ENCODE data around the gene CD37.

Gene CD37

DNA sequence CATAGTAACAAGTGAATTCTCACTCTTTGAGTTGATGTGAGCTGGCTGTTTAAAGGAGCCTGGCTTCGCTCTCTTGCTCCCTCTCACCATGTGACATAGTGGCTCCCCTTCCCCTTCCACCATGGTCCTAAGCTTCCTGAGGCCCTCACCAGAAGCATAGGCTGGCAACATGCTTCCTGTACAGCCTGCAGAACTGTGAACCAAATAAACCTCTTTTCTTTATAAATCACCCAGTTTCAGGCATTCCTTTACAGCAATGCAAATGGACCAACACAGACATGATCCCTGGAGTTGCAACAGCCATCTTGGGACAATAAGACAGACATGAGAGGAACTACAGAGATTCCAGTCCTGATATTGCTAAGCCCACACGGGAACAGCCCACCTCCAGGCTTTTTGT is 14.4 kb downstream of the CD37 start:
- H3K36me3 Mint-ChIP-seq (ENCODE audit: low read depth), result no peaks in the 10 kb centered on the region
- H3K4me3 Mint-ChIP-seq, result no peak overlapping the region
- H3K27ac Mint-ChIP-seq, result no peak overlapping the region
- H3K4me1 Mint-ChIP-seq (ENCODE audit: low read depth), result peaks cover 8% of the 10 kb centered on the region
- H3K27me3 Mint-ChIP-seq, result peaks cover 5% of the 10 kb centered on the region
- H3K9me3 Mint-ChIP-seq, result no peaks in the 10 kb centered on the region

DNA sequence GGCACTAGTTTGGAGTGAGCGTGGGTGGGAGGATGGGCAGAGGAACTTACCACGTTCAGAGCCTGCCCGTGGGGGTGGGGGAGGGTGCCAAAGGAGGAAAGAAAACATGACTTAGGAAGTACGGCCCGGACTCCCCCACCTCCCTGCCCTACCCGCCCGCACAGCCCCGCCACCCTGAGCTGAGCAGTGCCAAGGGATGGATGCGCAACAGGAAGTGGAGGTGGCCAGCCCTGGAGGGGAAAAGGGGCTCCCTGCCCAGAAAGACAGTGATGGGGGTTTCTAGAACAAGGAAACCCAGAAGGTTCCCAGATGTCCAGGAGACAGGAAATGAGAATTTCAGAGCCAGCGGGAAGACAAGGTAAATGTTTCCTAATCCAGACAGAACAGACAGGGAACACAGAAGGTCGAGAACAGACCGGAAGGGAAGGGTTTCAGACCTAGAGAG is 20.7 kb downstream of the CD37 start:
- Mint-ChIP-seq H3K4me3 (no peak overlapping the region), H3K27me3 (peaks cover 25% of the 10 kb centered on the region), H3K27ac (no peak overlapping the region), H3K36me3 (ENCODE audit: low read depth) (no peaks in the 10 kb centered on the region), H3K9me3 (no peaks in the 10 kb centered on the region), H3K4me1 (ENCODE audit: low read depth) (peaks cover 25% of the 10 kb centered on the region)

DNA sequence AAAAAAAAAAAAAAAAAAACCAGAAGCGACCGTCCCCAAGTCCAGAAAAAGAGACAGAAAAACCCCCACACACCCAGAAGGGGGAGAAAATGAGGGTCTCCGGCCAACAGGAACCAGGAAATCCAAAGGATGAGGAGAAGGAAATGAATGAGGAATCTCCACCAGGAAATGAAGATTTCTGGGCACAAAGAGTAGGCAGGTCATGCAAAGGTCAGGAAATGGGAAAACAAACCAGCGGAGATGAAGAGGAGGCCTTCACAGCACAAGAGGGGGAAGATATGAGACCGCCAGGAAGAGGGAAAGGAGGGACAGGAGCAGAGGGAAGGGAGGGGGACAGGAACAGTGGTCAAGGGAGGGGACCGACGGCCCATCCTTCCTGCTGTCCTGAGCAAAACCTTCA is 21.2 kb downstream of the CD37 start:
- no peaks in the 10 kb centered on the region for H3K9me3 Mint-ChIP-seq
- peaks cover 30% of the 10 kb centered on the region for H3K27me3 Mint-ChIP-seq
- no peak overlapping the region for H3K4me3 Mint-ChIP-seq
- no peak overlapping the region for H3K27ac Mint-ChIP-seq
- H3K4me1 Mint-ChIP-seq (ENCODE audit: low read depth), result peaks cover 28% of the 10 kb centered on the region
- H3K36me3 Mint-ChIP-seq (ENCODE audit: low read depth), result no peaks in the 10 kb centered on the region

DNA sequence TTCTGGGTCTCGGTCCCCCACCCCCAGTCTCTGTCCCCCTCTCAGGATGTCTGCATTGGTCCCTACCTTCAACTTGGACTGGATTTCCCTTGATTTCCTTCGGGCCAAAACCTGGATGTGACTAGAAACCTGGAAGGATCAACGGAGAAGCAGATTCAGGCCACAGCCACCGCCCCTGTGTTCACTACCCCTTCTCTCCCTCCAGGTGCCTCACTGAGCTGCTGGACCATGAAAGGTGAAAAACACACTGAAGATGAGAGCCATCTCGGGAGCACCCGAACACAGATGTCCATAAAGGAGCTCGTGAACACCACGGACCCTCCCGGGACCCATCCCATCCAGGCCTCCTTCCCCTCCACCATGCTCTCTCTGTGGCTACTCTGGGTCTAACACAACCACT is 22.0 kb downstream of the CD37 start:
- Mint-ChIP-seq H3K27me3 (peaks cover 30% of the 10 kb centered on the region), H3K36me3 (ENCODE audit: low read depth) (no peaks in the 10 kb centered on the region), H3K4me3 (no peak overlapping the region), H3K27ac (no peak overlapping the region), H3K9me3 (no peaks in the 10 kb centered on the region), H3K4me1 (ENCODE audit: low read depth) (peaks cover 28% of the 10 kb centered on the region)

DNA sequence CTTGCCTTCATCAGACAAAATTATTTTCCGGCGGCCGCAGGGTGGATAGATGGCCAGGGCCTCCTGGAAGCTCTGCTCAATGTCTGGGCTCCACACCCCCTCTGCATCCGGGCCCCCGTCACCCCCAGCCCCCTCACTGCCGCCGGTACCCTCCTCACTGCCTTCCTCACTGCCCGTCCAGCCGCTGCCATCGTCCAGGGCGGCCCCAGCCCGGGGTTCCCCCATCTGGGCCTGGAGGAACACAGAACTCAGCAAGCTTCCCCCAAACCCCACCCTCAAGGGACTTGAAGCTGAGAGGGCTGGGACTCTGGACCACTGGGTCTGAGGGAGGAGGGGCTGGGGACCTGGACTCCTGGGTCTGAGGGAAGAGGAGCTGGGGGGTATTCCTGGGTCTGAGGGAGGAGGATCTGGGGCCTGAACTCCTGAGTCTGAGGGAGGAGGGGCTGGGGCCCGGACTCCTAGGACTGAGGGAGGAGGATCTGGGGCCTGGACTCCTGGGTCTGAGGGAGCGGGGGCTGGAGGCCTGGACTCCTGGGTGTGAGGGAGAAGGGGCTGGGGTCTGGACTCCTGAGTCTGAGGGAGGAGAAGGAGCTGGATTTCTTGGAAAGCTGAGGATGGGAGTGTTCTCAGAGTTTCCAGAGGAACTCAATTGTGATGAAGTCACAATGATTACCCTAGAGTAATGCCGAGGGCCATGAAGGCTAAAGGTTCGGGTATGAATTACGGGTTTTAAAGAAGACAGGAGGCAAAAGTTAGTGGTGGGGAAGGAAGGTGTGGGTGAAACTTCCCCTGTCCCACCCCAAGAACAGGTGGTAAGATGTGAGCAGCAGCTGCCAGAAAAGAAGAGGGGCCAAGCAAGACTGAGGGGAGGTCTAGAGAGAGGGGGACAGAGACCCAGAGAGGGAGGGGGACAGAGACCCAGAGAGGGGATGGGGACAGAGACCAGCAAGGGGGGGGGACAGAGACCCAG is 24.9 kb downstream of the CD37 start:
- Mint-ChIP-seq H3K27me3 (peaks cover 24% of the 10 kb centered on the region), H3K36me3 (ENCODE audit: low read depth) (no peaks in the 10 kb centered on the region), H3K27ac (no peak overlapping the region), H3K4me3 (no peak overlapping the region), H3K4me1 (ENCODE audit: low read depth) (peaks cover 28% of the 10 kb centered on the region), H3K9me3 (no peaks in the 10 kb centered on the region)

DNA sequence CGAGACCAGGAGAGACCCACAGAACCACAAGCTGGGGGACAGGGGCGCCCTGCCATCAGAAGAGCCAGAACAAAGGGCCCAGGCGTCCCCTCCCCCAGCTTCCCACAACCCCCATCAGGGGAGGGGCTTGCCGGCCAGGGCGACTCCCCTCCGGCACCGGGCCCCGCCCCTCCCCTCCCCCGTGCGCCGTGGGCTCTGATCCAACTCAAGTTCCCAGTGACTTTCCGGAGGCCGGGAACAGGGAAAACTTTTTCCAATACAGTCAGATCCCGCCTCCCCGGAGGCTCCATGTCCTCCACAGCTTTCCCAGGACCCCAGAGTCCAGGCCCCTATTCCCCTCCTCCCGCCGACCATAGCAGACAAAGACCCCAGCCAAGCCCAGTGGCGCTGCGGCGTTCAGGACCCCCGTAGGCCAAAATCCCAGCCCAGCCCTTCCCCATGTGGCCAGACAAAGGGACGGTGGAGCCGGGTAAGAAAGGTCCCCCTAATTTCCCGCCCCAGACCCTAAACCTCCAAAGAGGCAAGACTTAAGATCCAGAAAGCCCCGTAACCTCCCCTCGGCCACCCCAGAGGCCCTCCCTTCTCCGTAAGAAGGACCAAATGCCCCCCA is 26.3 kb downstream of the CD37 start:
- Mint-ChIP-seq H3K9me3 (no peaks in the 10 kb centered on the region), H3K27ac (no peak overlapping the region), H3K27me3 (peaks cover 15% of the 10 kb centered on the region), H3K4me1 (ENCODE audit: low read depth) (peaks cover 17% of the 10 kb centered on the region), H3K4me3 (peak overlapping the region; percentile 51), H3K36me3 (ENCODE audit: low read depth) (no peaks in the 10 kb centered on the region)

DNA sequence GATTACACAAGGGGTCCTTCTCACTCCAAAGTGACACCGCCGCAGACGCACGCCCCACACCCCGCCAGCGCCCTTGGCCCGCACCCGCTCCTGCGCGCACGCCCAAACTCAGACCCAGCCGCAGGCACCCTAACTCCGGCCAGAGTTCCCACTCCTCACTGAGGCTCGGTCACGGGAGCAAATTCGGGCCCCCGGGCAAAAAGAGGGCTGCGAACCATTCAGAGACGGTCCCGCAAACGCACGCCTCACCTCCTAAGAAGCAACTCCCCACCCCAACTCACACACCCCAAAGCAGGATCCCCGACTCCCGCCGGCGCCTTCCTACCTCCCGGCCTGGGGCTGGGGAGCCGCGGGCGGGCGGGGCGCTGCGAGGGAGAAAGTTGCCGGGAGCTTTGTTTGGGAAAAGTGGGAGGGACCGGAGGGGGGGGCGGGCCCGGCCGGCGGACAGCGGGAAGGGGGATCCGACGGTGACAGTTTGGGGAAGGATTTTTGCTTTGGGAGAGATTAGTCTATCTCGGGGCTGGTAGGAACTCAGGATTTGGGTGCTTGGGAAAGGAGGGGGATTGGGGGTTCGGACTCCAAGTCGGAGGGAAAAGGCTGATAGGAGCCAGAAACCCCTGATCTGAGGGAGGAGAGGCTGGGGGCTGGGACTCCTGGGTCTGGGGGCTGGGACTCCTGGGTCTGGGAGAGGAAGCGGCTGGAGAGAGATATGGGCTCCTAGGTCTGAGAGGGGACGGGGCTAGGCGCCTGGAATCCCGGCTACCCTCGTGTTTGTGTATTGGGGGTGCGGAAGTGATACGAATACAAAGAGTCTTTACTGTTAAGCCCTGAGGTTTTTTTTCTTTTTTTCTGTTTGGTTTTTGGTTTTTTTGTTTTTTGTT is 27.1 kb downstream of the CD37 start, which contains the start of gene TEAD2:
TSS of gene TEAD2 (minus strand) at position 369 of the 881 bp plus-strand sequence. CDS start 2,341 bp downstream, outside the sequence.
- Mint-ChIP-seq H3K27ac (no peak within 1 kb of the TSS), H3K27me3 (peaks cover 14% of the 10 kb centered on the region), H3K36me3 (ENCODE audit: low read depth) (no peaks in the 10 kb centered on the region), H3K9me3 (no peaks in the 10 kb centered on the region), H3K4me3 (peak within 1 kb of the TSS; percentile 51), H3K4me1 (ENCODE audit: low read depth) (peaks cover 11% of the 10 kb centered on the region)

DNA sequence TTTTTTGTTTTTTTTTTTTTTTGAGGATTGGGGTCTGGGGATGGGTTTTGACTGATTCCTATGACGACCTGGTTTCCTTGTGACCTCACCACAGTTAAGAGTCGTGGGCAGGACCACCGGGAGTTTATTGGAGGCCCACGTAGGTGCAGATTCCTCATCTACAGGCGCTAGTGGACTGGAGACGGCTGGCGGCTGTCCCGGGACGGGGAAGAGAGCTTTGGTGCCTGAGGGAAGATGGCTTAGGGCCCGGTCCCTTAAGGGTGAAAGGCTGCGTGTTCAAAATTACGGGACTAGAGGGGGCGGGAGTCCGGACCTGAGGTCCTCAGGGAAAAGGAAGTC is 27.7 kb downstream of the CD37 start:
- H3K4me3 Mint-ChIP-seq, result no peak overlapping the region
- H3K27ac Mint-ChIP-seq, result no peak overlapping the region
- H3K36me3 Mint-ChIP-seq (ENCODE audit: low read depth), result no peaks in the 10 kb centered on the region
- H3K9me3 Mint-ChIP-seq, result no peaks in the 10 kb centered on the region
- H3K27me3 Mint-ChIP-seq, result peaks cover 11% of the 10 kb centered on the region
- H3K4me1 Mint-ChIP-seq (ENCODE audit: low read depth), result peaks cover 8% of the 10 kb centered on the region

DNA sequence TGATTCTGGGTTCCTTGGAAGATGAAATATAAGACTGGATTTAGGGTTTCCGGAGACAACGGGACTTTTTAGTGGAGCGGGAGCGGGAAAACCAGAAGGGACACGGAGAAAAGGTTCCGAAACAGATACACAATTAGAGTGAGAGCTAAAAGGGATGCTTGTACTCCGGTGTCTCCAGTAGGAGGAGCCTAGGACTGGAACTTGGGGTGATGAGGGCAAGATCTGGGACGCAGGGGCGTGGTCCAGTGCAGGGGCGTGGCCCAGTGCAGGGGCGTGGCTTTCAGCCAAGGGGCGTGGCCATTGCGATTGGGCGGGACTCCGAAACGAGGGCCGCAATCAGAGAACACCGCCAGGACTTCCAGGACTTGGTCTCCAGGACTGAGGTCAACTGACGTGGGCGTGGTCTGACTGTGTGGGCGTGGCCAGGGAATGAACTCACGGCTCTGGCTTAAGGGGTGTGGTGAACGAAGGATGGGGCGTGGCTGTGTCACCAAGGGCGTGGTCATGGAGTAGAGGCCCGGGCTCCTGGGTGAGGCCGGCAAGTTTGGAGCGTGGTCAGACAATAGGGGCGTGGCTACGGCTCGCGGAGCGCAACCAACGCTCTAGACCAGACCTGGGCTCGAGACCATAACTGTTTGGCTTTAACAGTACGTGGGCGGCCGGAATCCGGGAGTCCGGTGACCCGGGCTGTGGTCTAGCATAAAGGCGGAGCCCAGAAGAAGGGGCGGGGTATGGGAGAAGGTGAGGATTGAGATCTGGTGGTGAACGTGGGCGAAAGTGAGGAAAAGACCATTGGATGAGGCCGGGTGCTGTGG is 28.3 kb downstream of the CD37 start, which contains the start of gene DKKL1:
TSS of gene DKKL1 (plus strand) at position 610 of the 815 bp plus-strand sequence. CDS start at position 732, 122 bp downstream.
- Mint-ChIP-seq H3K27me3 (peaks cover 11% of the 10 kb centered on the region), H3K27ac (no peak within 1 kb of the TSS), H3K9me3 (no peaks in the 10 kb centered on the region), H3K4me3 (no peak within 1 kb of the TSS), H3K36me3 (ENCODE audit: low read depth) (no peaks in the 10 kb centered on the region), H3K4me1 (ENCODE audit: low read depth) (peaks cover 8% of the 10 kb centered on the region)

DNA sequence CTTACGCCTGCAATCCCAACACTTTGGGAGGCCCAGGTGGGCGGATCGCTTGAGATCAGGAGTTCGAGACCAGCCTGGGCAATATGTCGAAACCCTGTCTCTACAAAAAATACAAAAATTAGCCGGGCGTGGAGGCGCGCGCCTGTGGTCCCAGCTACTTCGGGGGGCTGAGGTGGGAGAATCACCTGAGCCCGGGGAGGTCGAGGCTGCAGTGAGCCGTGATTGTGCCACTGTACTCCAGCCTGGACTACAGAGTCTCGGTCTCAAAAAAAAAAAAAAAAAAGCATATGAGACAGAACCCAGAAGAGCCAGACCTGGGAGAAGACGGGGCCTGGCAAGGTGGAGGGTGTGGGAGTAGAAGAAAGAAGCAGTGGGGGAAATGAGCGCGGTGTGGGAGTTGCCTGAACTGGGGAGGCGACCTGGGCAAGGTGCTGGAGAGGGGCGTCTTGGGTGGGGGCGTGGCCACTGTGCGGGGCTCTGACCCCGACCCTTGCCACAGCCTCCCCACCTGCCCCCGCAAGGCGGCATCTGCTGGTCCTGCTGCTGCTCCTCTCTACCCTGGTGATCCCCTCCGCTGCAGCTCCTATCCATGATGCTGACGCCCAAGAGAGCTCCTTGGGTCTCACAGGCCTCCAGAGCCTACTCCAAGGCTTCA is 29.0 kb downstream of the CD37 start:
- Mint-ChIP-seq H3K36me3 (ENCODE audit: low read depth) (no peaks in the 10 kb centered on the region), H3K27me3 (peaks cover 11% of the 10 kb centered on the region), H3K27ac (no peak overlapping the region), H3K4me1 (ENCODE audit: low read depth) (peaks cover 8% of the 10 kb centered on the region), H3K9me3 (peaks cover 4% of the 10 kb centered on the region), H3K4me3 (no peak overlapping the region)

DNA sequence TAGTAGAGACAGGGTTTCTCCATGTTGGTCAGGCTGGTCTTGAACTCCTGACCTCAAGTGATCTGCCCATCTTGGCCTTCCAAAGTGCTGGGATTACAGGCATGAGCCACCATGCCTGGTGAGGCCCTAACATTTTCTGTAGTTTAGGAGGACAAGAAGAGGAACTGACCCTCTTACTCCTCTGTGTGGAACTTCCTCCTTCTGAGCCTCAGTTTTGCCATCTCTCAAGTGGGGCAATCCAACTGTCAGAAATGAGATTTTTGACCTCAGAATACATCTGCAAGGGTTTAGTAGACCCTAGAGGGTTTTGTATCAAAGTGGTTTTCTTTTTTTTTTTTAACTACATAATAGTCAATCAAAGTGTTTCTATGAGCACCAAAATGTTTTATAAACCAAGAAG is 30.9 kb downstream of the CD37 start:
- Mint-ChIP-seq H3K27me3 (peaks cover 6% of the 10 kb centered on the region), H3K4me1 (ENCODE audit: low read depth) (peaks cover 2% of the 10 kb centered on the region), H3K4me3 (no peak overlapping the region), H3K36me3 (ENCODE audit: low read depth) (no peaks in the 10 kb centered on the region), H3K9me3 (peaks cover 7% of the 10 kb centered on the region), H3K27ac (no peak overlapping the region)

DNA sequence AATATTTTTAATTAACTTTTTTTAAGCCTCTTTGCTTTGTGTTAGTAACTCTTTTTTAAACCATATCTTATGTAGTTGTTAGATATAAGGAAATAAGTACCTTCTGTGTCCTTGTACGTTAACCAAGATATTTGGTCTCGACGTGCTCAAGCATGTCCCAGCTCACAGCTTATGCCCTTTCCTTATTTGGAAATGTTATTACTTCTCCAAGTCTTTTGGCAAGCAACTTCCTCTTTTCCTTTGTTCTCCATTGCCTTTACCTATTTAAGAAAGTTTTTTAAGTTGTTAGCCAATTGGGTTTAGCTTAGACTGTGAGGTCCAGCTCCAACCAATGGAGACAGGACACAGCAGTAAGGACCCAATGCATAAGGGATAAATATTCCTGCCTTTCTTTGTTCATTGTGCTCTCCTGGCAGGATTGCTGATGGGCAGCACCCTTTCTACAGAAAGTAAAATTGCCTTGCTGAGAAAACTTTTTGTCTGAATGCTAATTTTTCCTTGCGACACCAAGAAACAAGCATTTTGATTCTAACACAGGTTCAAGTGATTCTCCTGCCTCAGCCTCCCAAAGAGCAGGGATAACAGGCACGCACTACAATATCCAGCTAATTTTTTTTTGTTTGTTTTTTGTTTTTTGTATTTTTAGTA is 33.6 kb downstream of the CD37 start:
- H3K27me3 Mint-ChIP-seq, result peaks cover 3% of the 10 kb centered on the region
- peaks cover 7% of the 10 kb centered on the region for H3K9me3 Mint-ChIP-seq
- no peak overlapping the region for H3K27ac Mint-ChIP-seq
- H3K4me1 Mint-ChIP-seq (ENCODE audit: low read depth), result no peaks in the 10 kb centered on the region
- H3K36me3 Mint-ChIP-seq (ENCODE audit: low read depth), result no peaks in the 10 kb centered on the region
- H3K4me3 Mint-ChIP-seq, result no peak overlapping the region

DNA sequence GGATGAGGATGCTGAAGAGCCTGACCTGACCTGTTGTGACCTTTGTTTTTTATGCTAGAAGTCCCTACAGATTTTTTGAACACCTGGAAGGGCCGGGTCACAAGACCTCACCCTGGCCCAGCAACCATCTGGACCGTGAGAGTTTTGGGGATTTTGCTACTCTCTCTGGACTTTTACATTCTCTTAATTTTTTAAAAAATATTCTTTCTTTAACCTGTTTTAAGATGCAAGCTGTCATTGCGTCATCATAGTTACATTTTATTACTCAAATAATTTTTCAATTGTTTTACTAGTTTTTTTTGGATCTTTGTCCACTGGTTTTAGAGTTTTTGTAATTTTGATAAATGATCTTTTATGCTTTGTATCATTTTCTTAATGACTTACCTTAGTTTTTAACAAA is 36.0 kb downstream of the CD37 start:
- no peaks in the 10 kb centered on the region for H3K4me1 Mint-ChIP-seq (ENCODE audit: low read depth)
- H3K36me3 Mint-ChIP-seq (ENCODE audit: low read depth), result no peaks in the 10 kb centered on the region
- H3K27me3 Mint-ChIP-seq, result peaks cover 6% of the 10 kb centered on the region
- H3K27ac Mint-ChIP-seq, result no peak overlapping the region
- H3K4me3 Mint-ChIP-seq, result no peak overlapping the region
- peaks cover 7% of the 10 kb centered on the region for H3K9me3 Mint-ChIP-seq

All from stimulated activated naive CD8-positive, alpha-beta T cell treated with anti-CD3 and anti-CD28 coated beads, Interleukin-15, Interleukin-2, amounts not matched to agents 100 ng/mL and 50 ng/mL, for 24 hours (primary cell).